K562 (cell line): Measurements from ENCODE around the gene MAP3K20. TPM values are rescaled to one million over a fixed set of nuclear protein-coding genes. Genes with fewer than 3 reads are reported as not detected.
A peak's percentile ranks its signal among the peaks of the same experiment; 100 is the strongest.

Source experiments
- ARID1B ChIP-seq: fragments of 450-650 bp; IDR thresholded peaks from 2 replicates; pipeline ENCODE4 v1.6.1; 2016; ENCODE audit warnings: antibody characterized with exemption, mild to moderate bottlenecking, inconsistent platforms
- CBX5 ChIP-seq: IDR thresholded peaks from 2 replicates; pipeline ENCODE4 v1.6.1; 2014; ENCODE audit warnings: low read depth, borderline replicate concordance
- PTTG1 ChIP-seq: fragments of 450-650 bp; IDR thresholded peaks from 2 replicates; pipeline ENCODE4 v1.6.1; 2016; ENCODE audit warnings: low read depth, mild to moderate bottlenecking, missing genetic modification characterization, missing compliant biosample characterization
- SIN3A ChIP-seq, 2 experiments: fragments of 150-350 bp in 1 of 2; IDR thresholded peaks; 2 replicates each; pipeline ENCODE4 v1.6.1; 2011 to 2016; ENCODE audit warnings: borderline replicate concordance in 2 of 2, low read depth in 2 of 2, low read length in 2 of 2, mild to moderate bottlenecking in 2 of 2, moderate library complexity in 2 of 2; ENCODE audit not compliant: control insufficient read depth in 1 of 2
- SUPT5H ChIP-seq: fragments of 450-650 bp; IDR thresholded peaks from 2 replicates; pipeline ENCODE4 v1.6.1; 2016
- TRIM28 ChIP-seq: fragments of 450-650 bp; IDR thresholded peaks from 2 replicates; pipeline ENCODE4 v1.6.1; 2017
- YY1 ChIP-seq, 3 experiments: IDR thresholded peaks; 2 replicates each; pipeline ENCODE4 v1.6.1; 2011; ENCODE audit warnings: low read length in 2 of 3, mild to moderate bottlenecking in 2 of 3, moderate library complexity in 2 of 3, borderline replicate concordance in 1 of 3, control low read depth in 1 of 3, low read depth in 1 of 3; ENCODE audit not compliant: insufficient read depth in 3 of 3, insufficient replicate concordance in 2 of 3, control insufficient read depth in 1 of 3, insufficient read length in 1 of 3; ENCODE audit errors: extremely low read depth in 1 of 3
- ZBTB1 ChIP-seq: sonication (generic); formaldehyde crosslinking; IDR thresholded peaks from 2 replicates; pipeline ENCODE4 v1.8.1; 2023; ENCODE audit warnings: missing genetic modification reagents, low read depth, mild to moderate bottlenecking, borderline replicate concordance
- ZKSCAN1 ChIP-seq: fragments of 150-350 bp; IDR thresholded peaks from 2 replicates; pipeline ENCODE4 v1.6.1; 2016; ENCODE audit warnings: low read depth, low read length
- ZNF75A ChIP-seq: fragments of 450-650 bp; formaldehyde crosslinking; IDR thresholded peaks from 2 replicates; pipeline ENCODE4 v1.4.0; 2020; ENCODE audit warnings: mild to moderate bottlenecking
- polyA plus RNA-seq, 8 experiments: library from polyadenylated mRNA; depleted of rRNA in 4 of 8; stranded (reverse) in 5 of 8; unstranded in 3 of 8; fragments of >200 nt; fragmentation: Nextera tagmentation in 2 of 8; fragmentation: Illumina TruSeq in 1 of 8; extraction: Ambion mirVana in 2 of 8; extraction: Trizol in 1 of 8; gene quantifications; 2 replicates each; pipeline versions ENCODE4 v1.2.1 to v1.2.3, GENCODE V29; 2011 to 2014; ENCODE audit warnings: inconsistent platforms in 1 of 8, missing spikeins in 1 of 8
- total RNA-seq, 7 experiments: library from RNA; depleted of rRNA in 6 of 7; stranded (reverse); fragments of >200 nt in 6 of 7; fragmentation: Illumina TruSeq in 2 of 7; extraction: Trizol in 2 of 7; gene quantifications; 2 replicates each; pipeline versions ENCODE4 v1.2.1 to v1.2.3, GENCODE V29; 2011 to 2021; ENCODE audit warnings: low replicate concordance in 1 of 7
- TF ChIP-seq, protein P1 (sequence below): IDR thresholded peaks from 3 replicates; pipeline ENCODE4 v1.6.1; 2011; ENCODE audit warnings: borderline replicate concordance, mild to moderate bottlenecking, moderate library complexity; ENCODE audit not compliant: insufficient read length; ENCODE audit errors: extremely low read depth
- TF ChIP-seq, protein P2 (sequence below): fragments of 450-650 bp; IDR thresholded peaks from 2 replicates; pipeline ENCODE4 v1.6.1; 2017; ENCODE audit warnings: mild to moderate bottlenecking, moderate library complexity
- TF ChIP-seq, protein P3 (sequence below): sonication (generic); formaldehyde crosslinking; IDR thresholded peaks from 2 replicates; pipeline ENCODE4 v1.8.1; 2022; ENCODE audit warnings: missing genetic modification reagents
- TF ChIP-seq, protein P4 (sequence below): fragments of 450-650 bp; IDR thresholded peaks from 2 replicates; pipeline ENCODE4 v1.6.1; 2016; ENCODE audit warnings: low read depth

The MAP3K20 gene
- total and polyA plus RNA-seq, 9 of the 15 experiments (the other 6 are each of a cell fraction or from before 2014, with no cell fraction given), result 9.8 to 34.2 (median 27.3) TPM

DNA sequence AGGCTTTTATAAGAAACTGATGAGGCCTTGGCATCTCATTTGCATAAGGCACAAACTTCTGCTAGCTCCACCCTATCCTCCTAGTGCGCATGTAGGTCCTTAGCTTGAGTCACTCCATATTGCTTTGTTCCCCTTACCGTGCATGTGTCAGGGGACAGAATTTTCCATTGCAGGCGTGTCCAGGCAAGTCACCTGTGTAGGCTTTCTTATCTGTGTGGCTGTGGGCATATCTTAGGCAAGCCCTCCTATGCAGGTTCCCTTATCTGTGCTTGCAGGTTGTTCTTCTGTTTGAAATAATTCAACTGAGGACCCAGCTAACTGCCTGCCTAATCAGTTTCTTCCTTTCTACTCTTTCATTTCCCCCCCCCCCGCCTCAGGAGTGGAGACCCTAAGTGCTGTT, 215.8 kb downstream of the MAP3K20 start (continued):
- TF ChIP-seq, protein P1, sequence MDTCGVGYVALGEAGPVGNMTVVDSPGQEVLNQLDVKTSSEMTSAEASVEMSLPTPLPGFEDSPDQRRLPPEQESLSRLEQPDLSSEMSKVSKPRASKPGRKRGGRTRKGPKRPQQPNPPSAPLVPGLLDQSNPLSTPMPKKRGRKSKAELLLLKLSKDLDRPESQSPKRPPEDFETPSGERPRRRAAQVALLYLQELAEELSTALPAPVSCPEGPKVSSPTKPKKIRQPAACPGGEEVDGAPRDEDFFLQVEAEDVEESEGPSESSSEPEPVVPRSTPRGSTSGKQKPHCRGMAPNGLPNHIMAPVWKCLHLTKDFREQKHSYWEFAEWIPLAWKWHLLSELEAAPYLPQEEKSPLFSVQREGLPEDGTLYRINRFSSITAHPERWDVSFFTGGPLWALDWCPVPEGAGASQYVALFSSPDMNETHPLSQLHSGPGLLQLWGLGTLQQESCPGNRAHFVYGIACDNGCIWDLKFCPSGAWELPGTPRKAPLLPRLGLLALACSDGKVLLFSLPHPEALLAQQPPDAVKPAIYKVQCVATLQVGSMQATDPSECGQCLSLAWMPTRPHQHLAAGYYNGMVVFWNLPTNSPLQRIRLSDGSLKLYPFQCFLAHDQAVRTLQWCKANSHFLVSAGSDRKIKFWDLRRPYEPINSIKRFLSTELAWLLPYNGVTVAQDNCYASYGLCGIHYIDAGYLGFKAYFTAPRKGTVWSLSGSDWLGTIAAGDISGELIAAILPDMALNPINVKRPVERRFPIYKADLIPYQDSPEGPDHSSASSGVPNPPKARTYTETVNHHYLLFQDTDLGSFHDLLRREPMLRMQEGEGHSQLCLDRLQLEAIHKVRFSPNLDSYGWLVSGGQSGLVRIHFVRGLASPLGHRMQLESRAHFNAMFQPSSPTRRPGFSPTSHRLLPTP, result no peak
- TF ChIP-seq ARID1B (peak; percentile 82), CBX5 (no peak), ZKSCAN1 (no peak), SIN3A (IDR thresholded peaks at IDR 0.05; ENCODE audit: borderline replicate concordance in 2 of 2, control insufficient read depth in 1 of 2, low read depth in 2 of 2, low read length in 2 of 2) (no peak), PTTG1 (tag) (no peak), SUPT5H (no peak), ZNF75A (CRISPR knock-in tag) (no peak), TRIM28 (peak; percentile 76), ZBTB1 (CRISPR knock-in tag) (no peak), YY1 (IDR thresholded peaks at IDR 0.05; ENCODE audit: borderline replicate concordance in 1 of 3, control insufficient read depth in 1 of 3, extremely low read depth in 1 of 3, insufficient read depth in 3 of 3, insufficient read length in 1 of 3, insufficient replicate concordance in 2 of 3, low read depth in 1 of 3, low read length in 2 of 3) (no peak)
- TF ChIP-seq, protein P2, sequence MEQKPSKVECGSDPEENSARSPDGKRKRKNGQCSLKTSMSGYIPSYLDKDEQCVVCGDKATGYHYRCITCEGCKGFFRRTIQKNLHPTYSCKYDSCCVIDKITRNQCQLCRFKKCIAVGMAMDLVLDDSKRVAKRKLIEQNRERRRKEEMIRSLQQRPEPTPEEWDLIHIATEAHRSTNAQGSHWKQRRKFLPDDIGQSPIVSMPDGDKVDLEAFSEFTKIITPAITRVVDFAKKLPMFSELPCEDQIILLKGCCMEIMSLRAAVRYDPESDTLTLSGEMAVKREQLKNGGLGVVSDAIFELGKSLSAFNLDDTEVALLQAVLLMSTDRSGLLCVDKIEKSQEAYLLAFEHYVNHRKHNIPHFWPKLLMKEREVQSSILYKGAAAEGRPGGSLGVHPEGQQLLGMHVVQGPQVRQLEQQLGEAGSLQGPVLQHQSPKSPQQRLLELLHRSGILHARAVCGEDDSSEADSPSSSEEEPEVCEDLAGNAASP, result no peak
- TF ChIP-seq, protein P3, sequence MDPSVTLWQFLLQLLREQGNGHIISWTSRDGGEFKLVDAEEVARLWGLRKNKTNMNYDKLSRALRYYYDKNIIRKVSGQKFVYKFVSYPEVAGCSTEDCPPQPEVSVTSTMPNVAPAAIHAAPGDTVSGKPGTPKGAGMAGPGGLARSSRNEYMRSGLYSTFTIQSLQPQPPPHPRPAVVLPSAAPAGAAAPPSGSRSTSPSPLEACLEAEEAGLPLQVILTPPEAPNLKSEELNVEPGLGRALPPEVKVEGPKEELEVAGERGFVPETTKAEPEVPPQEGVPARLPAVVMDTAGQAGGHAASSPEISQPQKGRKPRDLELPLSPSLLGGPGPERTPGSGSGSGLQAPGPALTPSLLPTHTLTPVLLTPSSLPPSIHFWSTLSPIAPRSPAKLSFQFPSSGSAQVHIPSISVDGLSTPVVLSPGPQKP (CRISPR knock-in tag), result no peak
- TF ChIP-seq, protein P4, sequence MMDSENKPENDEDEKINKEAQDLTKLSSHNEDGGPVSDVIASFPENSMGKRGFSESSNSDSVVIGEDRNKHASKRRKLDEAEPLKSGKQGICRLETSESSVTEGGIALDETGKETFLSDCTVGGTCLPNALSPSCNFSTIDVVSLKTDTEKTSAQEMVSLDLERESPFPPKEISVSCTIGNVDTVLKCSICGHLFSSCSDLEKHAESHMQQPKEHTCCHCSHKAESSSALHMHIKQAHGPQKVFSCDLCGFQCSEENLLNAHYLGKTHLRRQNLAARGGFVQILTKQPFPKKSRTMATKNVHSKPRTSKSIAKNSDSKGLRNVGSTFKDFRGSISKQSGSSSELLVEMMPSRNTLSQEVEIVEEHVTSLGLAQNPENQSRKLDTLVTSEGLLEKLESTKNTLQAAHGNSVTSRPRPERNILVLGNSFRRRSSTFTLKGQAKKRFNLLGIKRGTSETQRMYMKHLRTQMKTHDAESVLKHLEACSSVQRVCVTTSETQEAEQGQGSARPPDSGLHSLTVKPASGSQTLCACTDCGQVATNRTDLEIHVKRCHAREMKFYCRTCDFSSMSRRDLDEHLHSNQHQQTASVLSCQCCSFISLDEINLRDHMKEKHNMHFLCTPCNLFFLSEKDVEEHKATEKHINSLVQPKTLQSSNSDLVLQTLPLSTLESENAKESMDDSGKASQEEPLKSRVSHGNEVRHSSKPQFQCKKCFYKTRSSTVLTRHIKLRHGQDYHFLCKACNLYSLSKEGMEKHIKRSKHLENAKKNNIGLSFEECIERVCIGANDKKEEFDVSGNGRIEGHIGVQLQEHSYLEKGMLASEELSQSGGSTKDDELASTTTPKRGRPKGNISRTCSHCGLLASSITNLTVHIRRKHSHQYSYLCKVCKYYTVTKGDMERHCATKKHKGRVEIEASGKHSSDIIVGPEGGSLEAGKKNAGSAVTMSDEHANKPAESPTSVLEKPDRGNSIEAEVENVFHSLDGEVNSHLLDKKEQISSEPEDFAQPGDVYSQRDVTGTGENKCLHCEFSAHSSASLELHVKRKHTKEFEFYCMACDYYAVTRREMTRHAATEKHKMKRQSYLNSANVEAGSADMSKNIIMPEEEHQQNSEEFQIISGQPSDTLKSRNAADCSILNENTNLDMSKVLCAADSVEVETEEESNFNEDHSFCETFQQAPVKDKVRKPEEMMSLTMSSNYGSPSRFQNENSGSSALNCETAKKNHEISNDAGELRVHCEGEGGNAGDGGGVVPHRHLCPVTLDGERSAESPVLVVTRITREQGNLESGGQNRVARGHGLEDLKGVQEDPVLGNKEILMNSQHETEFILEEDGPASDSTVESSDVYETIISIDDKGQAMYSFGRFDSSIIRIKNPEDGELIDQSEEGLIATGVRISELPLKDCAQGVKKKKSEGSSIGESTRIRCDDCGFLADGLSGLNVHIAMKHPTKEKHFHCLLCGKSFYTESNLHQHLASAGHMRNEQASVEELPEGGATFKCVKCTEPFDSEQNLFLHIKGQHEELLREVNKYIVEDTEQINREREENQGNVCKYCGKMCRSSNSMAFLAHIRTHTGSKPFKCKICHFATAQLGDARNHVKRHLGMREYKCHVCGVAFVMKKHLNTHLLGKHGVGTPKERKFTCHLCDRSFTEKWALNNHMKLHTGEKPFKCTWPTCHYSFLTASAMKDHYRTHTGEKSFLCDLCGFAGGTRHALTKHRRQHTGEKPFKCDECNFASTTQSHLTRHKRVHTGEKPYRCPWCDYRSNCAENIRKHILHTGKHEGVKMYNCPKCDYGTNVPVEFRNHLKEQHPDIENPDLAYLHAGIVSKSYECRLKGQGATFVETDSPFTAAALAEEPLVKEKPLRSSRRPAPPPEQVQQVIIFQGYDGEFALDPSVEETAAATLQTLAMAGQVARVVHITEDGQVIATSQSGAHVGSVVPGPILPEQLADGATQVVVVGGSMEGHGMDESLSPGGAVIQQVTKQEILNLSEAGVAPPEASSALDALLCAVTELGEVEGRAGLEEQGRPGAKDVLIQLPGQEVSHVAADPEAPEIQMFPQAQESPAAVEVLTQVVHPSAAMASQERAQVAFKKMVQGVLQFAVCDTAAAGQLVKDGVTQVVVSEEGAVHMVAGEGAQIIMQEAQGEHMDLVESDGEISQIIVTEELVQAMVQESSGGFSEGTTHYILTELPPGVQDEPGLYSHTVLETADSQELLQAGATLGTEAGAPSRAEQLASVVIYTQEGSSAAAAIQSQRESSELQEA, result no peak
